Measurements from ENCODE around the gene SEC16B.
"Not testable (repeated sequence)": the region's sequence is repeated elsewhere in the genome, so short reads cannot be mapped to it uniquely, and the experiment has no call there.

Gene SEC16B

DNA sequence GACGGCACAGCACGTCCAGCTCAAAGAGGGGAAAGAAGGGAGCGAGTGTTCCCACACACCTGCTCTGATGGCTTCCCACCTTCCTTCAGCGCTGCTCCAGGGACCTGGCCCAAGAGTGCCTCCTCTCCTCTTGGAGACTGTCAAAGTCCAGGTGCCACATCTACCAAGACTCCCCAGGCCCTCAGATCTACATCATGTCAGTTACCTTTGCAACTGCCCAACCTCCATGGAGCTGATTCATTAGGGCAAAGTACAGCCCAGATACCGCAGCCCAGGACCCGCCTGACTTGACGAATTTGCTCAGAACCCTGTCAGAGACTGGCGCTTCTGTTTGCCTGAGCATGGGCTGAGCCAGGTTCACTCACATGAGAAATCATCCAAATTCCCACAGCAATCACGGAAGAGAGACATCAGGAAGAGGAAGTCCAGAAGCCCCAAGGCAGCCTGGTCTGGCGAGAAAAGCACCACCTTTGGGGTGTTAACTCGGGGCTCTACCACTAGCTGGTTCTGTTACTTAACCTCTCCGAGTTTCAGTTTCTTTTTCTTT lies at the start of gene SEC16B:
Gene SEC16B (minus strand): TSS at position 234 of the 547 bp plus-strand sequence. CDS start 2,077 bp downstream, outside the sequence.
- no peak for DNase-seq

DNA sequence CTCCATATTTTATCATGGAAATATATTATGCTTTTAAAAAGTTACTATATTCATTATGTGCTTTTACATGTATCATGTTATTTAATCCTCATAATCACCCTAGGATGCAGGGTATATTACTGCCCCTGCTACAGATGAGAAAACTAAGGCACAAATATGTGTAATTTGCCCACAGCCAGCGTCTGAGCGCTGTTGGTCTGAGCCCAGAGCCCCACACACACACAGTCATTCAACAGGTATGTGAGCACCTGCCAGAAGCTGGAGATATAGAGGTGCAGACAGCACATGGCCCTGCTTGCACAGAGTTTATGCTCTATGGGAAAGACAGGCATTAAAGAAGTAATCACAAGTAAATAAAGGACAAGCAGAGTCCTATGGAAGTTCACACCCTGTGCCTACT lies 49.8 kb upstream of the SEC16B start:
- DNase-seq: no peak

GRCh38 chr1:178019208-178019607 lies 49.4 kb upstream of the SEC16B start:
- DNase-seq: no peak

- DNase-seq: no peak
Measured at GRCh38 chr1:178017517-178017916, 47.7 kb upstream of the SEC16B start.

DNA sequence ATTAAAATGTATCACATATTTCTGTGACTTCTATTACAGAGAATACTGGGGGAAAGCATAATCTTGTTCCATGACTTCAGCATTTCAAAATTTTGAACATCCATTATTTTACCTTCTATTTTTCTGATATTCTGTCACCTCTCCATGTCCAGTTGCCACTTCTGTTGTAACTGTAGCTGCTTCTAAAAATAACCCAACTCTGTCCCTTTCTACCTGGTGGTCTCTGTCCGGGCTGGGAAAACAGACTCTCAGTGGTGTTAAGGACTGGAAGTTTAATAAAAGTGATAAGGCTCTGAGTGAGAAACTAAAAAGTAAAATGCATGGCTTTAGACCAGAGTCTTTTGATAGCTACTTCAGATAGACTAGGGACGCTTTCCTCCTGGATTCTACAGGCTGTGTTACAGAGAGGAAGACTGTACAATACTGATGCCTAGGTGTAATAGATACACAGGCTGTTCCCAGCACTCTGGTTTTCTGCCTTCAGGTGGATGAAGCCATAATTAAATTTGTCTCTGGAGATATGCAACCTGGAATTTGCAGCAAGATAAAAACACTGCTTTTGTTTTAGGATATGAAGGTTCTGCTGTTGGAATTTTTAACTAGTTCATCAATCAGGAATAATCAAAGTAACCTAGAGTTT lies 42.1 kb upstream of the SEC16B start:
- no peak for DNase-seq

DNA sequence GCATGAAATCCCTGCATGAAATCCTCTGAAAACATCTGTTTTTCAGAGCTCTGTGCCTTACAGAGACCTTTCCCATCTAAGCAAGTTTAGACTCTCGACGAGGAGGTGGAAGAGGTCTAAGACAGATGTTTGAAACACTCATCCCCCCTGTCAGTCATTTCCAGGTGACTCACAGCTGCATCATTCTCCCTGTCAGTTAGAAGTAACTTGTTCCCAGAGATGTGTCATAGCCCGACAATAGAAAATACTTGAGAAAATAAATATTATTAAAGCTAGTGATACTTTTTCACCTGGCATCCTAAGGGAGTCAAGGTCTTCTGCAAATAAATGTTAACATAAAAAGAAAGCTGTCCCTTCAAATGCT lies 41.6 kb upstream of the SEC16B start:
- no peak for DNase-seq

DNA sequence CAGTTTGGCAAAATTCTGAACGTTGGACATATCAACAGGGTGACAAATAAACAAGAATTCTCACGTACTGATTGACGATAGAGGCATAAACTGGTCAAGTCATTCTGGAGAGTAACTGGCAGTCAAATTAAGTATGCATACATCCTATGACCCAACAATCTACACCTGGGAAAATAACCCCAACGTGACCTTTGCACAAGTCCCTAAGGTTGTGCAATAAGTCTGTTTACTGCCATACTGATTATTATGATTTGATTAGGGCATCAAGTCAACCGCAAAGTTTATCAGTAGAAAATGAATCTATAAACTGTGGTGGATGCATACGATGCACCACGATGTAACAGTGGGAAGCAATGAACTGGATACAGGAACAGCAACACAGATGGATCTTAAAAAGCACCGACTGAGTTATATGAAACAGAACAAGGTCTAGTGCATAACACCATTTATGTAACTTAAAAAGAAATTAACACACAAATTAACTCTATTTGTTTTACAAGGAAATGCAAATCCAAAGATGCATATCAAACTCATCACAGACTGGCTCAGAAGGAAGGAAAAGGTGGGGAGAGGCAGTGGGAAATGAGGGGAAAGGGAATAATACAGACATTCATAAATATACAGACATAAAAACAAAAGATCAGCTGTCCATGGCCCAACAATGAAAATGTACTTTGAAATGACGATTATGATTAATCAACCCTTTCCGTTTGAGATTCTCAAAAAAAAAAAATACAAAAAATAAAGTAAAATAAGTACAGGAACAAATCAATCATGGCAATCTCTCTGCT lies 41.0 kb upstream of the SEC16B start:
- no peak for DNase-seq

DNA sequence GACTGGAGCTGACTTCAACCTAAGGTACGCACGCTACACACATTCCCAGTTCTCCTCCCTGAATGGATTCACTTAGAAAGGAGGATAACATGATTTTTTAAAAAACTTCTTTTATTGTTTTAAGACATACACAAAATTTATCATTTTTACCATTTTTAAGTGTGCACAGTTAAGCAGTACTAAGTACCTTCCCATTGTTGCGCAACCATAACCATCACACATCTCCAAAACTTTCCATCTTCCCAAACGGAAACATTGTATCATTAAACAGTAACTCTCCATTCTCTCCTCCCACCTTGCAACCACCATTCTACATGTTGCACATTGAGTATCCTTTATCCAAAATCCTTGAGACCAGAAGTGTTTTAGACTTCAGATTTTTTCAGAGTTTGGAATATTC lies 36.2 kb upstream of the SEC16B start:
- no peak for DNase-seq

- DNase-seq: no peak
Measured at GRCh38 chr1:178005450-178005849, 35.6 kb upstream of the SEC16B start.

- no peak for DNase-seq
Measured at GRCh38 chr1:178004926-178005391, 35.1 kb upstream of the SEC16B start.

GRCh38 chr1:177998696-177999631 lies 29.1 kb upstream of the SEC16B start:
- DNase-seq: no peak

- no peak for DNase-seq
Measured at GRCh38 chr1:177996957-177997356, 27.1 kb upstream of the SEC16B start.

DNA sequence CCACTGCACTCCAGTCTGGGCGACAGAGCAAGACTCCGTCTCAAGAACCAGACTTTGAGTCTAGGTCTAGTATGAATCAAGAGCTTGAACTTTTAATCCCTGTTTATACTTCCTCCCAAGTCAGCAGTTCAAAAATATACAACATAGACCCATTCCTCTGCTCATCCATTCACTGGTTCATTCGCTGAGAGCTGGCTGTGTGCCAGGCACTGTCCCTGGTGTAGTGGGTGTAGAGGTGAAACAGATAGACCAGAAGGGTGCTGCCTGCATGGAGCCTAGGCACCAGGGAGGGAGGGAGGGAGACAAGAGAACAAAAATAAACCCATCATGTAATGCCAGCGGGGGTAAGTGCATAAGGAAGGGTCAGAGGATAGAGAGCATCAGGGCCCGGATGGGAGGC lies 25.5 kb upstream of the SEC16B start:
- no peak for DNase-seq

GRCh38 chr1:177986281-177986680 lies 16.4 kb upstream of the SEC16B start:
- DNase-seq: not testable (repeated sequence)

DNA sequence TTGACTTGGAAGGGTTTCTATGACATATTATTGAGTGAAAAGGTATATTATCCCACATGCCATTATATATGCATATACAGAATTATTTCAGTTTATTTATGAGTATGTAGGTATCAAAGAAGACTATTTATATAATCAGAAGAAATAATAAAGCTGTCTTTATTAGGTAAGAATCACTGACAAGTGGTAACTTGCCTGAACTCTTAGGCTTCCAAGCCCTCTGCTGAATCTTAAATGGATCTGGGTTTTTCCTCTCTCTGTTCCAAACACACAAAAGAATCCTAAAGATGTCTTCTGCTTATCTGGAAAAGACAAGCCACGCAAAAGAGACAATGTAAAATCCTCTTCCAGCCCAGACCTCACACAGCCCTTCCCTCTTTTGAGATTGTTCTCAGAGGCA lies 14.9 kb upstream of the SEC16B start:
- no peak for DNase-seq

- peak; percentile 45 for DNase-seq
Measured at GRCh38 chr1:177984136-177984525, 14.3 kb upstream of the SEC16B start.

DNA sequence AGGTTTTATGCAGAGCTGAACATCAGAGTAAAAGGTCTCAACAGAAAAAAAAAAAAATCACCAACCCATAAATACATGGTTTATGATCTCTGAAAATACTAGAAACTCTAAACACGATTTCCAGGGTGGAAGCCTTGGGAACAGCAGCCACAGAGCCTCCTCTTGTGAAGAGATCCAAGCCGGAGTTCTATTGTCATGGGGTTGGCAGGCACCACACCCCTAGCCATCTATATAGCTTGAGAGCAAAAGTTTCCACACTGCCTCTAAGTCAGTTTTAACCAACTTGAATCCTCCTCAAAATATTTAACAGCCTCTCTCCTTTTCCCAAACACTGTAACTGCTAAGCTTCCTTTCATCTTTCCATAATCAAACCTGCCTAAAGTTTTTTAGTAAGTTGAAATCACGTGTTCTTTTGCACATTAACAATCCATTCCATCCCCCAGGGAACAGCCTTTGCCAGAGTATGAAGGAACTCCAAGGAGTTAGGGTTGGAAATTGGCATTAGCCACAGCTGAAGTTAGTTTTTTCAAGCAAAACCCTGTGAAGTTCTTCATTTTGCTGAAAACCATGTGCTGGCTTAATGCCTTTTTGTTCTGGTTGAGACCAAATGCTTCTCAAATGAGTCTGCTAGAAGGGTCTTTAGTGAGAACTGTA lies 13.8 kb upstream of the SEC16B start:
- no peak for DNase-seq

DNA sequence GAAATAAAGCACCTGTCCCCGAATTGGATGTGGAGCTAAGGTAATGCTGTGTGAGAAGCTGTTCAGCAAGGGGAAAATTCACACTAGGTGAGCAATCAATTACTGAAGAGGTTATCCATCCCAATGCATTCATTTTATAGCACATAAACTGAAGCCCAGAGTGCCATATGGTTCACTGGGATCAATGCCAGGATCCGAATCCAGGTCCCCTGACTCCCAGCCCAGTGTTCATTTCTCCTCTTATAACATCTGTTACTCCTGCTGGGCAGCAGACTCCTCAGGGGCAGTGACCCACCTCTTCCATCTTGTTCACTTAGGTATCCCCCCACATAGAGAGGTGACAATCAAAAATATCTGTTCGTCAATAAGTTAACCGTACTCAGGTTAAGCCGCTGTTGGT lies 13.2 kb upstream of the SEC16B start:
- peak; percentile 36 for DNase-seq

GRCh38 chr1:177981200-177981599 lies 11.3 kb upstream of the SEC16B start:
- no peak for DNase-seq

DNA sequence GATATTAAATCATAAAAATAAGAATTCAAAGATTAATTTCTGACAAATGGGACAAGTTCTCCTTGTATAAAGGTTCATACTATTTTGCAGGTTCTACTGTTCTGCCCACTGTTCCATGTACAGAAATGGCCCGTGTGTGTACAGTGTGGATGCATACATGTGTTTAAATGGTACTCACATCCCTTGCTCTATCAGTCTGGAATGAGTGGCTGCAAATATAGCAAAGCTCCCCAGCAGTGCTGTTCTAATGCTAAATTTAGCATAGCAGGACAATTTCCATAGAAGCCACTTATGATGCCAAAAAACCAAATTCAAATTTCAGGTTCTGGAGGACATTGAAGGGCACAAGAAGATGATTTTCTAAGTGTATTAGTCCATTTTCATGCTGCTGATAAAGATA lies 9.4 kb upstream of the SEC16B start:
- DNase-seq: no peak

DNA sequence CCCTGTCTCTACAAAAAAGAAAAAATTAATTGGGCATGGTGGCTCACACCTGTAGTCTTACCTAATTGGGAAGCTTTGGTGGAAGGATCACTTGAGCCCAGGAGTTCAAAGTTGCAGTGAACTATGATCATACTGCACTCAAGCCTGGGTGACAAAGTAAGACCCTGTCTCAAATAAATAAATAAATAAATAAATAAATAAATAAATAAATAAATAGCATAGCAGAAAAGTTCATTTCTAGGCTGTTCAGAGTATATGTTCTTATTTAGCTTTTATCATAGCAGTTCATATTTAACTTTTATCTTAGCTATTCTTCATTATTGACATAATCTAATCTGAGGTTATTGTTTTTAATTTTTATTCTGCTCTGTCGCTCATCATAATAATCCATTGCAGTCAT lies 8.7 kb upstream of the SEC16B start:
- DNase-seq: no peak

GRCh38 chr1:177977141-177977540 lies 7.3 kb upstream of the SEC16B start:
- DNase-seq: no peak

DNA sequence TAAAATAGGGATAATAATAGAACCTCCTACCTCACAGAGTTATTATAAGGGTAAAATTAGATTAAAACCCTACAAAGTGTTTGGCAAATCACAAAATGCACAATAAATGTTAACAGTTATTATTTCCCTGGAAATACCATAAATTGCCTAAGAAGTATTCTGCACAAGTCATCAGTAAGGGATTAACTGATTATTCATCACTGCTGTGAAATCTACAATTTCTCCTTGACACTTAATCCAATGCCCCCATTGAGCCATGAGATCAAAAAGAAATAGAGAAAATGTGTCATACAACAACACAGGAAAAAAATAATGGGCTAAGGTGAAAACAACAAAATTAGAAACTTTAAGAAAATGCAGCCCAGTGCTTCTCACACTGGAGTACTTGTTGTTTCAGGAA lies 6.7 kb upstream of the SEC16B start:
- no peak for DNase-seq

Measured in NCI-H1092 (cell line).